MCF 10A (cell line): Measurements from ENCODE around the gene TFIP11. TPM values are rescaled to one million over a fixed set of nuclear protein-coding genes. Genes with fewer than 3 reads are reported as not detected.
A peak's percentile ranks its signal among the peaks of the same experiment; 100 is the strongest.

Source experiments
- BruUV-seq: library from RNA; stranded (reverse); fragments of 400-500 nt; replicated peaks from 2 replicates; lab custom pipeline; 2021; lab: Mats Ljungman, UMichigan
- CTCF ChIA-PET: fragments of 300-600 bp; sonication (Branson Sonifier 250); formaldehyde crosslinking; extraction: SDS; loops from one replicate; lab custom pipeline; 2021; ENCODE audit warnings: antibody characterized with exemption, inconsistent platforms; lab: Yijun Ruan, JAX
- POLR2A ChIA-PET: fragments of 300-600, 350-650 bp; sonication (Branson Sonifier 250); formaldehyde crosslinking; extraction: SDS; loops from one replicate; lab custom pipeline; 2020; ENCODE audit warnings: antibody characterized with exemption, inconsistent platforms; lab: Yijun Ruan, JAX
- DNase-seq: peaks from one replicate; pipeline ENCODE4 v3.0.0-alpha.2; 2018; ENCODE audit not compliant: unreplicated experiment
- H3K27ac Mint-ChIP-seq: one replicate; pipeline ENCODE4 v1.8.0; 2022; ENCODE audit warnings: mild to moderate bottlenecking, low read depth, mixed read lengths; ENCODE audit not compliant: unreplicated experiment
- H3K27me3 Mint-ChIP-seq: one replicate; pipeline ENCODE4 v1.8.0; 2022; ENCODE audit warnings: mixed read lengths; ENCODE audit not compliant: insufficient read depth, unreplicated experiment
- H3K36me3 Mint-ChIP-seq: one replicate; pipeline ENCODE4 v1.8.0; 2022; ENCODE audit warnings: mild to moderate bottlenecking, moderate library complexity, mixed read lengths; ENCODE audit not compliant: insufficient read depth, unreplicated experiment
- H3K4me1 Mint-ChIP-seq: one replicate; pipeline ENCODE4 v1.8.0; 2022; ENCODE audit warnings: mixed read lengths; ENCODE audit not compliant: insufficient read depth, unreplicated experiment
- H3K4me3 Mint-ChIP-seq: one replicate; pipeline ENCODE4 v1.8.0; 2022; ENCODE audit warnings: mild to moderate bottlenecking, moderate library complexity, mixed read lengths; ENCODE audit not compliant: unreplicated experiment
- H3K9me3 Mint-ChIP-seq: one replicate; pipeline ENCODE4 v1.8.0; 2022; ENCODE audit warnings: mixed read lengths; ENCODE audit not compliant: unreplicated experiment
- CTCF ChIP-seq: fragments of 200-600 bp; IDR thresholded peaks from one replicate; pipeline ENCODE4 v1.8.0; 2022; ENCODE audit warnings: antibody characterized with exemption, mild to moderate bottlenecking; ENCODE audit not compliant: unreplicated experiment
- intact Hi-C: fragments of 100-400 bp; cut with micrococcal nuclease; formaldehyde crosslinking; loops from 2 replicates; pipeline ENCODE4 v1.14.1; 2022
- total RNA-seq: library from RNA; stranded (reverse); gene quantifications from 2 replicates; pipeline ENCODE4 v1.2.3, GENCODE V29; 2022

Gene TFIP11
- total RNA-seq, 1 experiment from 2014 or later: 41.0 TPM

- peak overlapping the region; percentile 95 for H3K4me3 Mint-ChIP-seq
- peaks cover 54% of the 10 kb centered on the region for H3K4me1 Mint-ChIP-seq
- ChIA-PET POLR2A (interaction anchor here (0.6 to 6.1 kb wide), 21 partner anchors 8 to 1494 kb away, joined by 3 to 62 read pairs (median 4); partner anchors contain the start of gene TFIP11), CTCF (interaction anchor here (0.6 to 1.9 kb wide), 9 partner anchors 9 to 172 kb away, joined by 3 to 8 read pairs (median 4); no protein-coding TSS in a partner anchor)
- intact Hi-C loops: no loop called here
- H3K9me3 Mint-ChIP-seq: no peaks in the 10 kb centered on the region
- TSS peak; percentile 53 for BruUV-seq
- peaks cover 15% of the 10 kb centered on the region for H3K36me3 Mint-ChIP-seq
- no peak for DNase-seq
- TF ChIP-seq CTCF: no peak
- H3K27me3 Mint-ChIP-seq: no peaks in the 10 kb centered on the region
- peak overlapping the region; percentile 99 for H3K27ac Mint-ChIP-seq
Observed at GRCh38 chr22:26483043-26483438, 29.2 kb downstream of the TFIP11 start.

GRCh38 chr22:26482161-26482560, 30.1 kb downstream of the TFIP11 start:
- H3K27ac Mint-ChIP-seq: peak overlapping the region; percentile 99

GRCh38 chr22:26481694-26482093, 30.6 kb downstream of the TFIP11 start:
- Mint-ChIP-seq H3K27ac (no peak overlapping the region), H3K27me3 (no peaks in the 10 kb centered on the region), H3K36me3 (peaks cover 22% of the 10 kb centered on the region), H3K4me3 (peak overlapping the region; percentile 95), H3K9me3 (no peaks in the 10 kb centered on the region), H3K4me1 (peaks cover 67% of the 10 kb centered on the region)
- TF ChIP-seq CTCF: no peak
- intact Hi-C loops: no loop called here
- POLR2A ChIA-PET: interaction anchor here (0.9 to 6.1 kb wide), 8 partner anchors 9 to 184 kb away, joined by 3 to 62 read pairs (median 7); partner anchors contain the start of gene TFIP11
- no TSS peak for BruUV-seq
- DNase-seq: no peak
- CTCF ChIA-PET: interaction anchor here (1.0 to 1.9 kb wide), 6 partner anchors 8 to 117 kb away, joined by 3 to 12 read pairs (median 6); no protein-coding TSS in a partner anchor

More at GRCh38 chr22:26482161-26482560, 30.1 kb downstream of the TFIP11 start:
- DNase-seq: no peak
- Mint-ChIP-seq H3K27me3 (no peaks in the 10 kb centered on the region), H3K4me3 (peak overlapping the region; percentile 95), H3K9me3 (no peaks in the 10 kb centered on the region), H3K4me1 (peaks cover 63% of the 10 kb centered on the region), H3K36me3 (peaks cover 17% of the 10 kb centered on the region)
- no TSS peak for BruUV-seq
- TF ChIP-seq CTCF: no peak
- intact Hi-C loops: no loop called here
- ChIA-PET POLR2A (interaction anchor here (0.9 to 6.1 kb wide), 9 partner anchors 9 to 183 kb away, joined by 3 to 62 read pairs (median 7); partner anchors contain the start of gene TFIP11), CTCF (interaction anchor here (1.0 to 1.9 kb wide), 6 partner anchors 8 to 118 kb away, joined by 3 to 12 read pairs (median 6); no protein-coding TSS in a partner anchor)

- H3K4me1 Mint-ChIP-seq: peaks cover 67% of the 10 kb centered on the region
- DNase-seq: no peak
Observed at GRCh38 chr22:26481112-26481693, 31.1 kb downstream of the TFIP11 start.

More at GRCh38 chr22:26481112-26481693, 31.1 kb downstream of the TFIP11 start:
- no peak for TF ChIP-seq CTCF
- H3K4me3 Mint-ChIP-seq: no peak overlapping the region
- H3K9me3 Mint-ChIP-seq: no peaks in the 10 kb centered on the region
- no peak overlapping the region for H3K27ac Mint-ChIP-seq
- no TSS peak for BruUV-seq
- ChIA-PET POLR2A (interaction anchor here (1.4 to 6.1 kb wide), 5 partner anchors 9 to 184 kb away, joined by 7 to 62 read pairs (median 58); partner anchors contain the start of gene TFIP11), CTCF (interaction anchor here (1.0 to 1.9 kb wide), 6 partner anchors 8 to 117 kb away, joined by 3 to 12 read pairs (median 6); no protein-coding TSS in a partner anchor)
- no peaks in the 10 kb centered on the region for H3K27me3 Mint-ChIP-seq
- intact Hi-C loops: no loop called here
- peaks cover 27% of the 10 kb centered on the region for H3K36me3 Mint-ChIP-seq
